Right cardiac atrium (tissue), 5 donors: ENCODE measurements around the gene CAGE1. TPM values are rescaled to one million over a fixed set of nuclear protein-coding genes. Genes with fewer than 3 reads are reported as not detected.

ENCODE experiments used
- ATAC-seq, 2 donors: fragments of 200-7000 bp; cut with Tn5 transposase; one replicate each; pipeline versions ENCODE4 v1.8.0 to v1.9.1; 2020; ENCODE audit warnings: moderate library complexity in 2 of 2, mild to moderate bottlenecking in 1 of 2
- DNase-seq, 3 donors: peaks; one replicate each; pipeline ENCODE4 v3.0.0-alpha.2; 2020
- H3K27ac ChIP-seq: one replicate; pipeline ENCODE4 v1.5.1; 2013; ENCODE audit warnings: mild to moderate bottlenecking, low read length, control low read depth, moderate library complexity
- H3K27me3 ChIP-seq: one replicate; pipeline ENCODE4 v1.6.1; 2013; ENCODE audit not compliant: control insufficient read depth, insufficient read depth
- H3K4me1 ChIP-seq: one replicate; pipeline ENCODE4 v1.6.1; 2013; ENCODE audit warnings: low read length; ENCODE audit not compliant: control insufficient read depth, insufficient read depth
- H3K4me3 ChIP-seq: one replicate; pipeline ENCODE4 v1.5.1; 2013; ENCODE audit warnings: low read length, control low read depth
- H3K9me3 ChIP-seq: one replicate; pipeline ENCODE4 v1.6.1; 2013; ENCODE audit warnings: low read length; ENCODE audit not compliant: control insufficient read depth
- WGBS: extraction: QIAGEN DNeasy Blood & Tissue Kit; methylation state at CpG from one replicate; pipeline ENCODE4 v1.1.7; 2013; 5-methylcytosine and 5-hydroxymethylcytosine counted together
- intact Hi-C, 4 donors: fragments of 100-400 bp; cut with DNase I; formaldehyde crosslinking; loops; one replicate each; pipeline versions ENCODE4 v1.11.0 to v1.14.0; 2022 to 2023
- long read RNA-seq, 4 donors: library from polyadenylated mRNA; unstranded; transcript quantifications; one replicate each; pipeline ENCODE4 v2.0.0, GENCODE V29; 2020 to 2021
- polyA plus RNA-seq: library from polyadenylated mRNA; stranded (reverse); fragments of 200-250 nt; gene quantifications from one replicate; pipeline ENCODE4 v1.2.3, GENCODE V29; 2013
- total RNA-seq, 4 donors: library from RNA; stranded (reverse); fragmentation: NEBNext Ultra II Directional; extraction: Animal tissue kit (Norgen Biotek cat#: 25700); gene quantifications; one replicate each; pipeline ENCODE4 v1.2.1, GENCODE V29; 2021
- donor health status: healthy with polysubstance abuse.
- donor health status: DM: no; HTN: yes; CAD: no.
- donor health status: DM: no; HTN: no; CAD: no.
- donor health status: DM: no; HTN: yes; CAD: no; lungs with severe emphysema.
- donor health status: DM: yes; HTN: yes; CAD: no.

Gene CAGE1
- total RNA-seq: under 1 TPM in 3 of 4 donors, not detected in 1; 0.11 to 0.17 (median 0.11) TPM
- polyA plus RNA-seq: not detected
- long read RNA-seq, donor 1: 0 reads
- long read RNA-seq, donor 2: 0 reads
- long read RNA-seq, donor 3: 0 reads
- long read RNA-seq, donor 4: 0 reads

GRCh38 chr6:7389451-7390225 lies at the start of gene CAGE1, which contains the start of gene RIOK1:
Gene CAGE1, minus strand, starts transcription at chr6:7389742. Its CDS starts 2,569 bp downstream, at chr6:7387173.
Gene RIOK1, plus strand, starts transcription at chr6:7389808. Its CDS starts 195 bp downstream, at chr6:7390003.
- under 1% methylated on average over 62 of the region's 62 CpGs for WGBS
- DNase-seq: peak; percentile 97 to 98 (median 97)
- peak; percentile 100 for ATAC-seq
- intact Hi-C loops: loop anchor here in 2 of 4 donors (5.0 to 10.0 kb wide), 3 partner anchors 75 to 112 kb away; partner anchors contain the start of gene SSR1 (in 2 of the 2)
- Histone ChIP-seq H3K9me3 (no peaks in the 10 kb centered on the region), H3K27me3 (no peaks in the 10 kb centered on the region), H3K27ac (peak within 1 kb of the TSS; percentile 48), H3K4me3 (peak within 1 kb of the TSS; percentile 53), H3K4me1 (no peaks in the 10 kb centered on the region)

GRCh38 chr6:7439228-7439627 lies 49.7 kb upstream of the CAGE1 start:
- 83% methylated on average over 3 of the region's 3 CpGs for WGBS
- ATAC-seq: no peak

GRCh38 chr6:7438011-7438410 lies 48.5 kb upstream of the CAGE1 start:
- WGBS: 92% methylated on average over 3 of the region's 3 CpGs
- Histone ChIP-seq H3K27ac (no peak overlapping the region), H3K9me3 (no peaks in the 10 kb centered on the region), H3K4me3 (no peak overlapping the region), H3K4me1 (no peaks in the 10 kb centered on the region), H3K27me3 (no peaks in the 10 kb centered on the region)
- DNase-seq: no peak
- intact Hi-C loops: no loop called here
- ATAC-seq: no peak

More at GRCh38 chr6:7439228-7439627, 49.7 kb upstream of the CAGE1 start:
- DNase-seq: no peak
- Histone ChIP-seq H3K4me3 (no peak overlapping the region), H3K27ac (no peak overlapping the region), H3K4me1 (no peaks in the 10 kb centered on the region), H3K27me3 (no peaks in the 10 kb centered on the region), H3K9me3 (no peaks in the 10 kb centered on the region)
- intact Hi-C loops: no loop called here

- DNase-seq: no peak
- 49% methylated on average over 1 of the region's 1 CpG for WGBS
- no peak overlapping the region for H3K27ac ChIP-seq
Measured at GRCh38 chr6:7434672-7435071, 45.1 kb upstream of the CAGE1 start.

GRCh38 chr6:7433121-7433617 lies 43.6 kb upstream of the CAGE1 start:
- no peak for DNase-seq
- H3K4me1 ChIP-seq: no peaks in the 10 kb centered on the region
- ATAC-seq: no peak
- intact Hi-C loops: no loop called here
- H3K4me3 ChIP-seq: no peak overlapping the region
- no peaks in the 10 kb centered on the region for H3K9me3 ChIP-seq
- no peaks in the 10 kb centered on the region for H3K27me3 ChIP-seq
- 71% methylated on average over 5 of the region's 5 CpGs for WGBS
- no peak overlapping the region for H3K27ac ChIP-seq

More at GRCh38 chr6:7434672-7435071, 45.1 kb upstream of the CAGE1 start:
- no peaks in the 10 kb centered on the region for H3K9me3 ChIP-seq
- ATAC-seq: no peak
- no peaks in the 10 kb centered on the region for H3K4me1 ChIP-seq
- intact Hi-C loops: no loop called here
- H3K4me3 ChIP-seq: no peak overlapping the region
- no peaks in the 10 kb centered on the region for H3K27me3 ChIP-seq

- no peaks in the 10 kb centered on the region for H3K9me3 ChIP-seq
- H3K27ac ChIP-seq: no peak overlapping the region
- no peak overlapping the region for H3K4me3 ChIP-seq
- ATAC-seq (peak in 1 of 2 donors; percentile 36), DNase-seq (no peak)
- intact Hi-C loops: no loop called here
- H3K4me1 ChIP-seq: no peaks in the 10 kb centered on the region
- H3K27me3 ChIP-seq: no peaks in the 10 kb centered on the region
- 58% methylated on average over 16 of the region's 16 CpGs for WGBS
Measured at GRCh38 chr6:7432391-7433120, 43.0 kb upstream of the CAGE1 start.

- intact Hi-C loops: no loop called here
- peak in 1 of 2 donors; percentile 40 for ATAC-seq
- WGBS: 59% methylated on average over 24 of the region's 24 CpGs
- no peak overlapping the region for H3K4me3 ChIP-seq
- no peaks in the 10 kb centered on the region for H3K4me1 ChIP-seq
- H3K27me3 ChIP-seq: no peaks in the 10 kb centered on the region
- no peak for DNase-seq
- no peak overlapping the region for H3K27ac ChIP-seq
- H3K9me3 ChIP-seq: no peaks in the 10 kb centered on the region
Measured at GRCh38 chr6:7431674-7432390, 42.3 kb upstream of the CAGE1 start.

- ATAC-seq: no peak
- Histone ChIP-seq H3K9me3 (no peaks in the 10 kb centered on the region), H3K27ac (no peak overlapping the region), H3K4me1 (no peaks in the 10 kb centered on the region), H3K4me3 (no peak overlapping the region), H3K27me3 (no peaks in the 10 kb centered on the region)
- intact Hi-C loops: no loop called here
- WGBS: 63% methylated on average over 8 of the region's 8 CpGs
- no peak for DNase-seq
Measured at GRCh38 chr6:7431313-7431673, 41.8 kb upstream of the CAGE1 start.

GRCh38 chr6:7426447-7427169 lies 37.1 kb upstream of the CAGE1 start:
- intact Hi-C loops: loop anchor here in 2 of 4 donors (5.0 to 10.0 kb wide), 3 partner anchors 116 to 188 kb away; partner anchors contain the start of gene DSP (in 2 of the 2)
- H3K4me1 ChIP-seq: no peaks in the 10 kb centered on the region

GRCh38 chr6:7425808-7426190 lies 36.3 kb upstream of the CAGE1 start:
- 96% methylated on average over 39 of the region's 39 CpGs for WGBS
- ATAC-seq (peak; percentile 36 to 56), DNase-seq (peak in 1 of 3 donors; percentile 52)
- no peaks in the 10 kb centered on the region for H3K27me3 ChIP-seq
- H3K9me3 ChIP-seq: no peaks in the 10 kb centered on the region
- no peak overlapping the region for H3K4me3 ChIP-seq
- H3K4me1 ChIP-seq: no peaks in the 10 kb centered on the region
- intact Hi-C loops: loop anchor here in 2 of 4 donors (5.0 to 10.0 kb wide), 3 partner anchors 117 to 189 kb away; partner anchors contain the start of gene DSP (in 2 of the 2)
- H3K27ac ChIP-seq: peak overlapping the region; percentile 50

More at GRCh38 chr6:7426447-7427169, 37.1 kb upstream of the CAGE1 start:
- no peak overlapping the region for H3K4me3 ChIP-seq
- no peak overlapping the region for H3K27ac ChIP-seq
- WGBS: 81% methylated on average over 16 of the region's 16 CpGs
- DNase-seq: no peak
- no peaks in the 10 kb centered on the region for H3K27me3 ChIP-seq
- H3K9me3 ChIP-seq: no peaks in the 10 kb centered on the region
- ATAC-seq: no peak
